ENCODE data around the gene RASGEF1C.

- TF ChIP-seq CTBP1 (IDR thresholded peaks at IDR 0.05; ENCODE audit: borderline replicate concordance) = no peak
- no peak for TF ChIP-seq FOXA1 (IDR thresholded peaks at IDR 0.05)
- TF ChIP-seq SUZ12 (IDR thresholded peaks at IDR 0.05) = no peak
- no peak for TF ChIP-seq SP1 (IDR thresholded peaks at IDR 0.05)
- no peak for TF ChIP-seq FOXM1 (IDR thresholded peaks at IDR 0.05; ENCODE audit: borderline replicate concordance)
- TF ChIP-seq BHLHE40 (IDR thresholded peaks at IDR 0.05; ENCODE audit: borderline replicate concordance) = no peak
Measured at GRCh38 chr5:180126716-180127681, 82.0 kb downstream of the RASGEF1C start.
